Spleen (tissue), 7 donors: Measurements from ENCODE around the gene PIMREG.

Experiments
- POLR2A ChIP-seq, 3 donors: fragments of 450-650 bp; IDR thresholded peaks; one replicate each; pipeline ENCODE4 v1.5.1; 2017; ENCODE audit warnings: antibody characterized with exemption in 3 of 3, mild to moderate bottlenecking in 1 of 3
- TF ChIP-seq, protein P1 (sequence below), 11 experiments: fragments of 200-600 bp in 7 of 11; fragments of 450-650 bp in 4 of 11; sonication (generic) in 4 of 11; IDR thresholded peaks in 8 of 11; conservative IDR thresholded peaks in 3 of 11; 1 replicate in 7 of 11; 2 replicates in 4 of 11; pipeline versions ENCODE4 v1.4.0 to v1.8.0; 2016 to 2021; ENCODE audit warnings: antibody characterized with exemption in 11 of 11, inconsistent platforms in 4 of 11, mild to moderate bottlenecking in 1 of 11
- donor health status: DM: no; HTN: no; CAD: no; lungs with moderate emphysema.
- donor health status: DM: no; HTN: no; CAD: no.
- donor health status: DM: no; HTN: no; CAD: no.

DNA sequence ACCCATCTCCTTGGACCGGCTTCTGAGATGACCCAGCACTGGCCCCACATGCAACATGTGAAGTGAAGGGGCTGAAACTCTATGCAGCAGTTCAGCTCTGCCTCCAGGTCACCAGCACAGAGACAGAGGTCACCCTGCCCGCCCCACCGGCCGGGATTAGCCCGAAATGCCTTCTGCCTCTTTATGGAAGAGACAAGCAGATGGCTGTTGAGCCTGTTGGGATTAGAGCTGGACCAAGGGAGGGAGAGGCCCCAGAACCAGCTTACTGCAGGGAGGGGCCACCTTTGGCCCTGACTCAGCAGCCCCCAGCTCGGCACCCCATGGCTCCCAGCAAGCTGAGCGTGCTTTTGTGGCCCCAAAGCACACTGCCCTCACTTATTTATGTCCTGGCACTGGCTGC lies 15.0 kb upstream of the PIMREG start:
- TF ChIP-seq, protein P1, sequence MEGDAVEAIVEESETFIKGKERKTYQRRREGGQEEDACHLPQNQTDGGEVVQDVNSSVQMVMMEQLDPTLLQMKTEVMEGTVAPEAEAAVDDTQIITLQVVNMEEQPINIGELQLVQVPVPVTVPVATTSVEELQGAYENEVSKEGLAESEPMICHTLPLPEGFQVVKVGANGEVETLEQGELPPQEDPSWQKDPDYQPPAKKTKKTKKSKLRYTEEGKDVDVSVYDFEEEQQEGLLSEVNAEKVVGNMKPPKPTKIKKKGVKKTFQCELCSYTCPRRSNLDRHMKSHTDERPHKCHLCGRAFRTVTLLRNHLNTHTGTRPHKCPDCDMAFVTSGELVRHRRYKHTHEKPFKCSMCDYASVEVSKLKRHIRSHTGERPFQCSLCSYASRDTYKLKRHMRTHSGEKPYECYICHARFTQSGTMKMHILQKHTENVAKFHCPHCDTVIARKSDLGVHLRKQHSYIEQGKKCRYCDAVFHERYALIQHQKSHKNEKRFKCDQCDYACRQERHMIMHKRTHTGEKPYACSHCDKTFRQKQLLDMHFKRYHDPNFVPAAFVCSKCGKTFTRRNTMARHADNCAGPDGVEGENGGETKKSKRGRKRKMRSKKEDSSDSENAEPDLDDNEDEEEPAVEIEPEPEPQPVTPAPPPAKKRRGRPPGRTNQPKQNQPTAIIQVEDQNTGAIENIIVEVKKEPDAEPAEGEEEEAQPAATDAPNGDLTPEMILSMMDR (IDR thresholded peaks at IDR 0.05 in 8 of 11, conservative IDR thresholded peaks at IDR 0.05 in 3 of 11), result no peak
- TF ChIP-seq POLR2A (IDR thresholded peaks at IDR 0.05), result no peak
